GM18505 (cell line): Measurements from ENCODE around the gene SLC41A1.
"Not testable (repeated sequence)": the region's sequence is repeated elsewhere in the genome, so short reads cannot be mapped to it uniquely, and the experiment has no call there.

Experiments used
- ATAC-seq: cut with Tn5 transposase; IDR thresholded peaks from one replicate; pipeline ENCODE4 v1.9.1; 2021; ENCODE audit not compliant: unreplicated experiment
- POLR2A ChIP-seq: IDR thresholded peaks from 4 replicates; pipeline ENCODE4 v1.6.1; 2011; ENCODE audit warnings: borderline replicate concordance; ENCODE audit not compliant: insufficient read depth, insufficient read length; ENCODE audit errors: extremely low read depth

SLC41A1 gene

DNA sequence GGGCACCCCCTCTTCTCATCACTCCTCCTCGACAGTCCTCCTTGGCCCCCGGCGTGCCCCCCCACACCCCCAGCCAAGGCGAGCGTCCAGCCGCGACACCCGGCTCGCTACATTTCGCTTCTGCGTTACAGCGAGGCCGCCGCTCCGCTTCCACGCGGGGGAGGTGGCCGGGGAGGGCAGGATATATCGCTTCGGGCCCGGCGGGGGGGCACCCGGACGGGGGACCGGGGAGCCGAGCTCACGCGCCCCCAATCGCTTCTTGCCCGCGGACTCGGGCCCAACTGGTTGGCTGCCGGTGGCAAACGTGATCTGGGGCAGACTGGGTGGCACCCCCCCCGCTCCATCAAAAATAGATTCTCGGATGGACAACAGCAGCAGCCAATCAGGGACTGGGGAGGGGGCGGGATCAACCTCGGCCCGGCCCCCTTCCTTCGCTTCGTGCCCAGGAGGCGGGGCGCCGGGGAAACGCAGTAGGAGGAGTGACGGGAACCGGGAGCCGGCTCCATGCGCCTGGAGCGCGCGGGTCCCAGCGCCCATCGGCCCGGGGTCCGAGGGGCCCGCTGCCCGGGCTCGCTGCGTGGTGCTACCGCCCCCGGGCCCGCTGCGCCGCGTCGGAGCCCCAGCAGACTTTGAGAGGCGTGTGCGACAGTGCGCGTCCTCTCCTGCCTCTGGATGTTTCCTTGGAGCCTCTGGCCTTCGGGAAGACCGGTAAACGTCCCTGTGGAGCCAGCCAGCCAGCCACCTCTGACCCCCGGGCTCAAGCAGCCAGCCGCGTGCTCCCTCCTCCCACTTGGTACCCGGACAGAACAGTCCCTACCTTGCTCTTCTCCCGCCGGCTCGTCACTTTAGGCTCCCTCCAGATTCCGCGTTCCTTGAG, at the start of gene SLC41A1:
SLC41A1 (minus strand) TSS at position 321 of the 877 bp plus-strand sequence. CDS start 2,757 bp downstream, outside the sequence.
- ATAC-seq = peak; percentile 65
- no peak for TF ChIP-seq POLR2A

DNA sequence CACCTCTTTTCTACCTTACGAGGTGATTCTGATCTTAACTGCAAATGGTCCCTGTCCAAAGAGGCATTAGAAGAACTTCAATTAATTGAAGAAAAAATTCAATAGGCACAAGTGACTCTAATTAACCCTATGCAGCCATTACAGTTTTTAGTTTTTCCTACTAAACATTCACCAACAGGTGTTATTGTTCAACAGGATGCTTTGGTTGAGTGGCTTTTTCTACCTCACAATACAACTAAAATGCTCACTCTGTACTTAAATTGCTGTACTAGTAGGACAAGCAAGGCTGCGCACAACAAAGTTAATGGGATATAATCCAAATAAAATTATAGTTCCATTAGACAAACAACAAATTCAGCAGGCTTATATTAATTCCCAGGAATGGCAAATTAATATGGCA, 48.5 kb upstream of the SLC41A1 start:
- no peak for ATAC-seq

DNA sequence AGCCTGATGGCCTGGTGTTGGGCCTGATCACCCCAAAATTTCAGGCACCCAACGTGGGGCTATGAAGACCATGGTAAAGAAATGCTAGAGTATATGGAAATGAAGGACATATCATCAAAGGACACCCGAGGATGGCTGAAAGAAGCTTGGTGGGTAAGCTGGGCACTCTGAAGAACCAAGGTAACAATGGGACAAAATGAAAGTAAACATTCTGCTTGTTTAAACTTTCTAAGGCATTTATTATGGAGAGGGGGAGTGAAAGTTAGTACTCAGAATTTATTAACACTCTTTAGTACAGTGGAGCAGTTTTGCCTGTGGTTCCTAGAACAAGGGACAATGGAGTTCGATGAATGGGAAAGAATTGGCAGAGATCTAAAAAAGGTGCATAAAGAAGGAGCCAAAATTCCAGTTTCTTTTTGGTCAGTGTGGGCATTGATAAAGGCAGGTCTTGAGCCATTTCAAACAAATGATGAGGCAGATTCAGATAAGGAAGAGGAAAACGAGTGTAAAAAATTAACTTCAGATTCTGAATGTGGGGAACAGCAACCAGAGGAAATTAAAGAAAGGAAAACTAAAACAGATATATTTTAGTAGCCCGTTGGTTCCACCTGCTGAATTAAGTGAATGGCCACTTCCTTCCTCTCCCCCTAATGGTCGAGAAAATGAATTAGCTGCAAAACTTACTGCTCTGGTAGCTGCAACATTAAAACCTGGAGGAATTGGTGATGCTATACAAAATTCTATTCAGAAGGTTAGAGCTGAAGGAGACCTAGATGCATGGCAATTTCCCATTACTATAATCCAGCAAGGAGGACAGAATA, 45.4 kb upstream of the SLC41A1 start:
- no peak for ATAC-seq
- no peak for TF ChIP-seq POLR2A

More for the DNA sequence above, 48.5 kb upstream of the SLC41A1 start:
- no peak for TF ChIP-seq POLR2A

DNA sequence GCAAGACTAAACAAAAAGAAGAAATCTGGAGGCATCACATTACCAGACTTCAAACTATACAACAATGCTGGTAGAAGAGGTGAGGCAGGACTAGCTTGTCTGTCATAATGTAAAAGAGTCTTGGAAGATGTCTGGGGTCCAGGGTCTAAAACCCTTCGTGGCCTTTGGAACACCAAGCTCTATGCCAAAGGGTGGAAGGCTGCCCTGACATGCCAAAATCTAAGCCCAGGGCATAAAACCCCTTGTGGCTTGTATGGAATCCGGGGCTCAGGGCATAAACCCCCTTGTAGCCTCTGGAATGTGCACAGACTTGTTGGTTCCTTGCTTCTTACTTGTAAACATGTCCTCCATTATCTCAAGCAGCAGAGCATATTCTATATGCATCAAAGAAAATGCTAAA, 44.5 kb upstream of the SLC41A1 start:
- not testable (repeated sequence) for ATAC-seq

DNA sequence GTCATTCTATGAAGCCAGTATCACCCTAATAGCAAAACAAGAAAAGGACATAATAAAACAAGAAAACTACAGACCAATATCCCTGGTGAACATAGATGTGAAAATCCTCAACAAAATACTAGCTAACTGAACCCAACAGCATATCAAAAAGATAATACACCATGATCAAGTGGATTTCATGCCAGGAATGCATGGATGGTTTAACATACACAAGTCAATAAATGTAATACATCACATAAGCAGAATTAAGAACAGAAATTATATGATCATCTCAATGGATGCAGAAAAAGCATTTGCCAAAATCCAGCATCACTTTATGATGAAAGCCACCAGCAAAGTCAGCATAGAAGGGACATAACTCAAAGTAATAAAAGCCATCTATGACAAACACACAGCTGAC, 43.4 kb upstream of the SLC41A1 start:
- ATAC-seq = no peak
- TF ChIP-seq POLR2A = no peak

DNA sequence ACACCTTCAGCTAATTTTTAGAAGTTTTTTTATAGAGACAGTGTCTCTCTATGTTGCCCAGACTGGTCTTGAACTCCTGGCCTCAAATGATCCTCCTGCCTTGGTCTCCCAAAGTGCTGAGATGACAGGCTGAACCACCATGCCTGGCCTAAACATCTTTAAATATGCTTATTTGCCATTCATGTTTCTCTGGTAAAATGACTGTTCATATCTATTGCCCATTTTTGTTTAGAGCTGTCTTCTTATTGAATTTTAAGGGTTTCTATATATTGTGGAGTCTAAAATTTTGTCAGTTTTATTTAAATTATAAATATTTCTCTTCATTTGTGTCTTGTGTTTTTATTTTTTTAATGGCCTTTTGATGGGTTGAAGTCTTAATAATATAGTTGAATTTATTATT, 40.0 kb upstream of the SLC41A1 start:
- TF ChIP-seq POLR2A = no peak
- ATAC-seq = no peak

DNA sequence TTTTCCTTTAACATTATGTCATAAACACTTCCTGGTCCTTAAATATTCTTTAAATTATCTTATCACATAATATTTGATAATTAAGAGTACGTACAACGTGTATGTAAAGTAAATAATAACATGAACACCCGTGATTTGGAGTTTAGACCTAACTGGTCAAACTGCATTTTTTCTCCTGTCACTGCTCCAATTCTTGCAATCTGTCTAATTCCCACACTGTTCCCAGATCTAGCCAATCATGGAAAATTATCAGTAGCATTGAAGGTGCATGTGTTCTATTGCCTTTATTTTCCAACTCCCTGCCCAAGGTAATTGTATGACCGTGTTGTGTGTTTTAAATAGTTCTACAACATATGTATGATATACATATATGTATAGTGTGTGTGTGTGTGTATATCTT, 39.0 kb upstream of the SLC41A1 start:
- no peak for ATAC-seq
- TF ChIP-seq POLR2A = no peak

DNA sequence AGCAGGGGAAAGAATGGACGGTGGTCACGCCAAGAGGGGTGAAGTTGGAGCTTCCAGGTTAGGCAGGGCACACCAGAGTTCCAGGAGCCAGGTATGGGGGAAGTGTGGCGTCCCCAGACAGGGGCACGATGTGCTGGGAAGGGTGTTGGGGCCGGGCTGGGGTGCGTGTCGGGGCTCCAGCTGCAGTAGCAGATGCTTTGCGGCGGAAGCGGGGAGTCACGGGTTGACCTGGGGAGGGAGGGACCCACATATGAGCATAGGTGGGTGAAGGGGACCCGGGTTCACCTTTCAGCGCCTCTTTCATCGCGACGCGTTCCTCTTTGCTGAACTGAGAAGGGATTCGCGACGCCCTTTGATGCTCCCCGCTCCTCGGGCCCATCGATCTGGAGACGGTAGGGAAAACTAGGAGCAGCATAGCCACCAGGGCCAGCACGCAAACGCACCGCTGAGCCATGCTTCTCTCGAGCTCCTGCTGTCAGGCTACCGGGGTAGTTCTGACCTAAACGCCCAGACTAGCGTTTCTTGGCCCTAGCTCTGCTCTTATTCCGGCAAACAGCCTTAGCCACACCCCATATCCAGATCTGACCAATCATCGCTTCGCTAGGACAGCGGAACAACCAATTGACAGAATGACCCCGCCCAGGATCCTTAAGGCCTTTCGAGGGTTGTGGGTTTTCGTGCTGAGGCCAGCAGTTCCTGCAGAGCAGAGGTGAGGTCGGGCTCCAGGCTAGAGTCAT, 36.8 kb upstream of the SLC41A1 start, which contains the start of gene PM20D1:
PM20D1 (minus strand) TSS at position 514 of the 737 bp plus-strand sequence; CDS start at position 454, 60 bp downstream.
- no peak for TF ChIP-seq POLR2A
- ATAC-seq = no peak

DNA sequence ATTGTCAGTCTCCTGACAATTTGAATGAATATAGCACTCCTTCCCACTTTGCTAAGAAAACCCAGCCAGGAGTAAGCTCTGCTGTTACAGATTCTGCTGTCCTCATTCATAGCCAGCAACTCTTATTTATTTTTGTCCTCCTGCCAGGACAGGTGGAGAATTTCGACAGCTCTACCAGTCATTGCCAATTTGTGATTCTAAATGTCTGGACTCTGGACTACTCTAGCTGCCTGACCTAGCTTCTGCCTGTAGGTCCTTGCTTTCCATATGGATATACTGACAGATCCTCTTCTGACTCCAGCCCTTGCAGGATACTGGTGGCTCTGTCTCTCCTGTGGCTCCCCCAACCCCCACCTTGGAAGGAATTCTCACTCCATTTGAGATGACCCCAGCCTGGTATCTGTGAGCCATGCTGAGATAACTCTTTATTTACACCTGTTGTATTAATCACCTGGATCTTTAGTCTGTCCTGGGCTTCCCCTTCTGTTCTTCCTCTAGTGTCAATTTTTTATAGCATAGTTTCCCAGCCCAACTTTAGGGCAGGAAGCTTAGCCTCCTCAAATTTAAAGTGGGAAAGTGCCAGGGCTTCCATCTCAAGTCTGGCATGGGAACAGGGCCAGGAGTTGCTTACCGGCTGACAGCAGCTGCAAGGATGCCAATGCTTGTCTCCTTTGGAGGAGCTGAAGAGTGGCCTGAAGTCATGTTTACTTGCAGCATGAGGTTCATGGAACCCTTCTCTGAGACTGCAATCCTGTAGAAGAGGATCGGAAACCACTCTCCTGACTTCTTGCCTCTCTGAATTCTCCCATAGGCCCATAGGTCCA, 30.2 kb upstream of the SLC41A1 start:
- TF ChIP-seq POLR2A = no peak
- no peak for ATAC-seq

DNA sequence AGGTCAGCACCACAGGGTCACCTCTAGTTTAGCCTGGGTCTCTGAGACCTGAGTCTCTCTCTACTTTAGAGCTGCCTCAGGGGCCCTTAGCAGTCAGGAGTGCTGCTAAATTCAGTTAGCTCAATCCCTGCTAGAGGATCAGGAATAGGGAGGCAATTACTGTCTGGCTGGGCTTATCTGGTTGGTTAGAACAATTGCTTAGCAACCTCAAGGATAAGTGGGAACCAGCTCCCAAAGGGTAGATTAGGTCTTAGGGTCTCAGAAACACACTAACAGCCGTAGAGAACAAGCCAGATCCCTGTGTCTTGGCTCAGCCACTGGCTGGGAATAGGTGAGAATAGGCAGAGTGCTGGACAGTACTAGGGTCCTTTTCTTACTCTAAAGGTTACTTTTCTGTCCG, 29.2 kb upstream of the SLC41A1 start:
- TF ChIP-seq POLR2A = no peak
- ATAC-seq = no peak

DNA sequence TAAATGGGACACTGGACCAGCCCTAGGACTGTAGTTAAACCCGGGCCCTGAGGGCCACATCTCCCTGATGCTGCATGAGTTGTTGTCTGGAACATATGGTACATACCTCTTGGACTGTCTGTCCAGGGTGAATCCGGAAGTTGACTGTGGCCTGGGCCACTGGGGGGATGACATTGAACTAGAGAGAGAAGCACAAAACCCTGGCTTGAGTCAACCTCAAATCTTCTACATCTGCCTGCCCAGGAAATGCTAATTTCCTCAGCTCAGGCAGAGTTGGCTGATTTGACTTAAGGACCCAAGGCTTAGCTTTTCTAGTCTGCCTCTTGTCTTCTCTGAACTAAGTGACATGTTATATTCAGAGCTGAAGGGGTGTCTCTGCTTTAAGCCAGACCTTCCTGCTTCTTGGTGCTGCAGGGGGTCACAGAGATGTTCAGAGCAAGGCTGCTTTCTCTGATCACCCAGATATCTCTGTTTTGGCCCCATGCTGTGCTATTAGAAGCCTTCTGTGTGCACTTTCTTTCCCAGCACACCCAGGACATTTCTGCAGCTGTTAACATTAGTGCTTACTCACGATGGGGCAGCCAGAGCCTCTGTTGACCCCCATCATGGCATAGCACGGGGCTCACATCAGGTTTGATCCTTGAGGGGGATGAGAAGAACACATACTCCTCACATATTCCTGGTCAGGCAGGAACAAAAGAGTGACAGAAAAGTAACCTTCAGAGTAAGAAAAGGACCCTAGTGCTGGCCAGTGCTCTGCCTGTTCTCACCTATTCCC, 27.3 kb upstream of the SLC41A1 start:
- TF ChIP-seq POLR2A = no peak
- ATAC-seq = no peak

DNA sequence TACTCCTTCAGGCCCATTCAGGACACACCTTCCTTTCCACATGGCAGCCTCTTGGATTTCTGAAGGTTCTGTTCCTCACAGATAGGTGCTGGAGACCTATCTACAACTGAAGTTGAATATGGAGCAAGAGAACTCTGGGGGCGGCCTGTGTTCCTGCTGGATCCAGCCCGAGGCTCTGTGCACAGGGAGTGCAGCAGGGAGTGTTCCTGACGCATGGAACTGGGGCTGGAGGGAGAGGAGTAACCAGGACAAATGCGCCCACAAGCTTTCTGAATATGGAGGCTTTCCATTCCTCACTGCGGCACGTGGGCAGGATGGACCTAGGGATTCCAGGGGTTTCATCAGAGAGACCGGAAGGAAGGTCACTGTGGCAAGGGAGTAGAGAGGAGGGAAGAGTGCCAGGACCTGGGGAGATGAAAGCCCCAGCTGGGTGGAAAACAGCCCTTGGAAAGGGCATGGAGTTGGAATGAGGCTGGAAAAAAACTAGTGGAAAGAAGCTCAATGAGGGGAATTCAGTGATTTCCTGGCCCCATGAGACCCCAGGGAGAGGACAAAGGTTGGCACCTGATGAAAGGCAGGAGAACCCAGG, 24.5 kb upstream of the SLC41A1 start:
- TF ChIP-seq POLR2A = no peak
- no peak for ATAC-seq

DNA sequence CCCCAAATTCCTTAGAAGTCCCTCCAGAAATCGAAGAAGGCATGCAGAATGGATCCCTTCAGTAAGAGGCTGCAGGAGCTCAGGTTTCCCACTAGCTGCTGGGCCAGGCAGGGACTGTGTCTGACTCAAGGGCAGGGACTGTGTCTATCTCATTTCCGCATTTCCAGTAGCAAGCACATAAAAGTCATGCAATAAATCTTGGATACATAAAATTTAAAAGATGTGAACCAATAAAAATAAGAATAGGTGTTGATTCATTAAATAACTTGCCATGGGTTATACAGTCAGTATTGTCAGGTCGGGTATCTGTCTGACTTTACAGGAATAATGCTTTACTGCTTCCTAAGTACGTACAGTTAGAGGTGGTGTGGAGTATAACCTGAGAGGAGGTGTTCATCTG, 21.8 kb upstream of the SLC41A1 start:
- ATAC-seq = no peak
- TF ChIP-seq POLR2A = no peak
